Esophagus squamous epithelium (tissue), 4 donors: ENCODE measurements around the gene NUCB1.

Source experiments
- CTCF ChIP-seq, 6 experiments: fragments of 450-650 bp in 4 of 6; fragments of 200-600 bp in 2 of 6; sonication (generic) in 2 of 6; IDR thresholded peaks; one replicate each; pipeline ENCODE4 v1.5.1; 2016 to 2019; ENCODE audit warnings: antibody characterized with exemption in 6 of 6, mild to moderate bottlenecking in 4 of 6, moderate library complexity in 4 of 6
- POLR2A ChIP-seq, 4 donors: fragments of 450-650 bp; IDR thresholded peaks; one replicate each; pipeline ENCODE4 v1.6.1; 2017; ENCODE audit warnings: antibody characterized with exemption in 4 of 4, mild to moderate bottlenecking in 4 of 4, moderate library complexity in 3 of 4

- peak in 1 of 6 experiments; percentile 7 for TF ChIP-seq CTCF (IDR thresholded peaks at IDR 0.05)
- peak in 2 of 4 donors; percentile 28 to 46 for TF ChIP-seq POLR2A (IDR thresholded peaks at IDR 0.05)
Observed at GRCh38 chr19:48933382-48933932, 33.3 kb downstream of the NUCB1 start, which contains the start of gene DHDH.
